KMS-11 (cell line): ENCODE results near the gene ISG15.

Experiments
- H2AFZ ChIP-seq: fragments of 200-600 bp; sonication (generic); 2 replicates; pipeline ENCODE4 v1.6.1; 2016; ENCODE audit warnings: antibody characterized with exemption, mixed run types, low read depth
- H3K27ac ChIP-seq: fragments of 200-600 bp; sonication (generic); 2 replicates; pipeline ENCODE4 v1.6.1; 2016; ENCODE audit warnings: mild to moderate bottlenecking, mixed run types
- H3K27me3 ChIP-seq: fragments of 200-600 bp; sonication (generic); 2 replicates; pipeline ENCODE4 v1.6.1; 2017; ENCODE audit warnings: mild to moderate bottlenecking, low read depth, mixed run types, moderate library complexity; ENCODE audit not compliant: insufficient read depth
- H3K36me3 ChIP-seq: fragments of 200-600 bp; sonication (generic); 2 replicates; pipeline ENCODE4 v1.6.1; 2017; ENCODE audit warnings: mild to moderate bottlenecking, mixed run types; ENCODE audit not compliant: insufficient read depth
- H3K4me1 ChIP-seq: fragments of 200-600 bp; sonication (generic); 2 replicates; pipeline ENCODE4 v1.6.1; 2016; ENCODE audit warnings: mild to moderate bottlenecking, low read depth, mixed run types; ENCODE audit not compliant: poor library complexity, severe bottlenecking
- H3K4me2 ChIP-seq: fragments of 200-600 bp; sonication (generic); 2 replicates; pipeline ENCODE4 v1.7.0; 2016; ENCODE audit warnings: mild to moderate bottlenecking, mixed run types
- H3K4me3 ChIP-seq: fragments of 200-600 bp; sonication (generic); IDR thresholded peaks from 2 replicates; pipeline ENCODE4 v1.6.1; 2017; ENCODE audit warnings: low read depth, low read length, mixed read lengths; ENCODE audit not compliant: insufficient read depth
- H3K79me2 ChIP-seq: fragments of 200-600 bp; sonication (generic); 2 replicates; pipeline ENCODE4 v1.6.1; 2016; ENCODE audit warnings: low read depth, mixed run types; ENCODE audit not compliant: insufficient read depth
- H3K9ac ChIP-seq: fragments of 200-600 bp; sonication (generic); 2 replicates; pipeline ENCODE4 v1.6.1; 2016; ENCODE audit warnings: mild to moderate bottlenecking, mixed run types
- H4K20me1 ChIP-seq: fragments of 200-600 bp; sonication (generic); 2 replicates; pipeline ENCODE4 v1.6.1; 2016; ENCODE audit warnings: mild to moderate bottlenecking, mixed run types; ENCODE audit not compliant: insufficient read depth
- TF ChIP-seq, protein P1 (sequence below): fragments of 200-600 bp; sonication (generic); conservative IDR thresholded peaks from 2 replicates; pipeline ENCODE4 v1.6.1; 2017; ENCODE audit warnings: low read depth, mild to moderate bottlenecking, antibody characterized with exemption, low read length, moderate library complexity, mixed read lengths

ISG15 gene

GRCh38 chr1:969260-969855, 43.9 kb upstream of the ISG15 start:
- peaks cover 20% of the 10 kb centered on the region for H3K4me1 ChIP-seq
- TF ChIP-seq, protein P1, sequence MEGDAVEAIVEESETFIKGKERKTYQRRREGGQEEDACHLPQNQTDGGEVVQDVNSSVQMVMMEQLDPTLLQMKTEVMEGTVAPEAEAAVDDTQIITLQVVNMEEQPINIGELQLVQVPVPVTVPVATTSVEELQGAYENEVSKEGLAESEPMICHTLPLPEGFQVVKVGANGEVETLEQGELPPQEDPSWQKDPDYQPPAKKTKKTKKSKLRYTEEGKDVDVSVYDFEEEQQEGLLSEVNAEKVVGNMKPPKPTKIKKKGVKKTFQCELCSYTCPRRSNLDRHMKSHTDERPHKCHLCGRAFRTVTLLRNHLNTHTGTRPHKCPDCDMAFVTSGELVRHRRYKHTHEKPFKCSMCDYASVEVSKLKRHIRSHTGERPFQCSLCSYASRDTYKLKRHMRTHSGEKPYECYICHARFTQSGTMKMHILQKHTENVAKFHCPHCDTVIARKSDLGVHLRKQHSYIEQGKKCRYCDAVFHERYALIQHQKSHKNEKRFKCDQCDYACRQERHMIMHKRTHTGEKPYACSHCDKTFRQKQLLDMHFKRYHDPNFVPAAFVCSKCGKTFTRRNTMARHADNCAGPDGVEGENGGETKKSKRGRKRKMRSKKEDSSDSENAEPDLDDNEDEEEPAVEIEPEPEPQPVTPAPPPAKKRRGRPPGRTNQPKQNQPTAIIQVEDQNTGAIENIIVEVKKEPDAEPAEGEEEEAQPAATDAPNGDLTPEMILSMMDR: no peak
- H3K4me2 ChIP-seq: no peak overlapping the region
- H3K79me2 ChIP-seq: no peaks in the 10 kb centered on the region
- H2AFZ ChIP-seq: no peak overlapping the region
- H3K9ac ChIP-seq: no peak overlapping the region
- H3K27me3 ChIP-seq: peaks cover 9% of the 10 kb centered on the region; the same call in 1 of the 2 replicates
- H3K4me3 ChIP-seq: no peak overlapping the region
- no peaks in the 10 kb centered on the region for H4K20me1 ChIP-seq
- no peaks in the 10 kb centered on the region for H3K36me3 ChIP-seq
- H3K27ac ChIP-seq: no peak overlapping the region

GRCh38 chr1:970242-970972, 42.9 kb upstream of the ISG15 start:
- no peak overlapping the region for H2AFZ ChIP-seq
- H3K4me1 ChIP-seq: peaks cover 22% of the 10 kb centered on the region
- TF ChIP-seq, protein P1: no peak
- no peaks in the 10 kb centered on the region for H3K79me2 ChIP-seq
- no peak overlapping the region for H3K4me3 ChIP-seq
- H3K9ac ChIP-seq: no peak overlapping the region
- H3K27ac ChIP-seq: no peak overlapping the region
- H3K4me2 ChIP-seq: no peak overlapping the region
- peaks cover 19% of the 10 kb centered on the region; the same call in 1 of the 2 replicates for H3K27me3 ChIP-seq
- no peaks in the 10 kb centered on the region for H4K20me1 ChIP-seq
- no peaks in the 10 kb centered on the region for H3K36me3 ChIP-seq

- H3K9ac ChIP-seq: no peak overlapping the region
- H2AFZ ChIP-seq: no peak overlapping the region
- peaks cover 22% of the 10 kb centered on the region for H3K4me1 ChIP-seq
- no peak overlapping the region for H3K4me3 ChIP-seq
- H3K27me3 ChIP-seq: peaks cover 19% of the 10 kb centered on the region; the same call in 1 of the 2 replicates
- TF ChIP-seq, protein P1: no peak
- H3K79me2 ChIP-seq: no peaks in the 10 kb centered on the region
- H3K27ac ChIP-seq: no peak overlapping the region
- H3K4me2 ChIP-seq: no peak overlapping the region
- no peaks in the 10 kb centered on the region for H4K20me1 ChIP-seq
- H3K36me3 ChIP-seq: no peaks in the 10 kb centered on the region
These were observed 42.1 kb upstream of the ISG15 start for GRCh38 chr1:970973-971730.

DNA sequence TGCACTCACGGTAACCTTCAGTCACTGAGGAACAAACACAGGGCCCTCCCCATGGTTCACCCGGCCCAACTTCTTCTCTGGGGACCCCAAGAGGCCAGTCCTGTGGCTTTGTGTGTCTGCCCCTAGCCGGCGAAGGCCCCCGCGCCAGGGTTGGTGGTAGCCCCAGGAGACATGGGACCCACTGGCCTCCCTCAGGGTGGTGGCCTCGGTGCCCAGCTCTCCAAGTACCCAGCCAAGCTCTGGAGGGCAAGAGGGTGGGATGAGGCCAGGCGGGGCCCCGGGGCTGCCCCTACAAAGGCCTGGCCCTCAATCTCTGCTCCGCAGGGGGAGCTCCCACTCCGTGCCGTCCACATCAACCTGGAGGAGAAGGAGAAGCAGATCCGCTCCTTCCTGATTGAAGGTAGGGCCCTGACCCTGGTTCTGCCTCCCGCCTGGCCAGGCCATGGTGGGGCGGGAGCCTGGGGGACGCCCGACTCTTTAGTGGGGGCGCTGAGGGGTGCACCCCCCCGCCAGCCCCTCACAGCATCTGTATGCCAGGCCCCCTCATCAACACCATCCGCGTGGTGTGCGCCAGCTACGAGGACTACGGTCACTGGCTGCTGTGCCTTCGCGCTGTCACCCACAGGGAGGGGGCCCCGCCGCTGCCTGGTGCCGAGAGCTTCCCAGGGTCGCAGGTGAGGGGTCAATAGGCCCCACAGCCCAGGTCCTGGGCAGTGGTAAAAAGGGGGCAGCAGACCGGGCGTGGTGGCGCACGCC, 41.4 kb upstream of the ISG15 start:
- Histone ChIP-seq H3K27ac (no peak overlapping the region), H3K4me2 (no peak overlapping the region), H3K79me2 (no peaks in the 10 kb centered on the region), H2AFZ (no peak overlapping the region), H3K4me1 (peaks cover 21% of the 10 kb centered on the region), H4K20me1 (no peaks in the 10 kb centered on the region), H3K4me3 (no peak overlapping the region), H3K36me3 (no peaks in the 10 kb centered on the region), H3K9ac (no peak overlapping the region), H3K27me3 (peaks cover 19% of the 10 kb centered on the region; the same call in 1 of the 2 replicates)
- TF ChIP-seq, protein P1: no peak
